GM21528 (cell line): ENCODE results near the gene SYPL1.

ENCODE experiments used
- ATAC-seq: cut with Tn5 transposase; IDR thresholded peaks from one replicate; pipeline ENCODE4 v1.9.1; 2021; ENCODE audit warnings: mild to moderate bottlenecking, moderate library complexity; ENCODE audit not compliant: unreplicated experiment, low FRiP score

Gene SYPL1

DNA sequence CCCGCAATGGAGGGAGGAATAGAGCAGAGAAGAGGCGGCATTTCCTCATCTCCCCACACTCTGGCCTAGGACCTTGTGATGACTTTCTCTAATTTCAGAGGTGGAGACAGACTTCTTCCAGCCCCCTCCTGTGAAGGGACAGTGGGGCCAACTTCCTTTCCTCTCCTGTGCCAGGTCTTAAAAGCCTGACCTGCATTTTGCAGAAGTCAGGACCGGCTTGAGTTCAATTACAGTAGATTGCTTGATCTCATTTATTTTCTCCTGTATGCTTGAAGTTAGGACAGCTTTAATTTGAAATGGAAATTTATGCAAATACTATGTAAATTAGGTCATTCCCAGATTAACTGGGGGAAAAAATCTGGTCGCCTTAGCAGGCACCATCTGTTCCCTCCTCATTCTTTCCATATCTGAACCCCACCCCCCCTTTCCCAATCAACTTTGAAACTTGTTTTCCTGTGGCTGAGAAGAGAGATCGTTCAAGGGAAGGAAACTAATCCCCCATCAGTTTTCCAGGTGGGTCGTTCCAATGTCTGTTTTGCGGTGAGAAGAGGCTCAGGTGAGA, 57.1 kb downstream of the SYPL1 start:
- ATAC-seq = no peak

GRCh38 chr7:106054156-106054910, 57.8 kb downstream of the SYPL1 start:
- ATAC-seq = no peak

DNA sequence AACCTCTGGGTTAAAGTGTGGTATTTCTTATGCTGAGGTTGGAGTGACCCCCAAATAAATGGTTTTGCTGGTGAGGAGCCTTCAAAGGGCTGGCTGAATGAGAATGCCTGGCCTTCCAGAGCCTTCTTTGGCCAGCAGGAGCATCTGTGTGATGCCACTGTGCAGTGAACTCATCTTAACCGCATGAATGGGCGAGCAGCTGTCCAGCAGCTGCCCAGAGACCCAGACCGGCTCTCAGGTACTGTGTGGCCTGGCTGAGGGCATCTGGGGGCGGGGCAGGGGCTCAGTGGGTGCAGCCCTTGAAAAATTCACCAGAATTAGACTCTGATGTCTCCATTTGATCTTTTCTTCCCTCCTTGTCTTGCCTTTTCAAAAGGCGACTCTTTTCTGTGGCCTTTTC, 59.0 kb downstream of the SYPL1 start:
- ATAC-seq = no peak

DNA sequence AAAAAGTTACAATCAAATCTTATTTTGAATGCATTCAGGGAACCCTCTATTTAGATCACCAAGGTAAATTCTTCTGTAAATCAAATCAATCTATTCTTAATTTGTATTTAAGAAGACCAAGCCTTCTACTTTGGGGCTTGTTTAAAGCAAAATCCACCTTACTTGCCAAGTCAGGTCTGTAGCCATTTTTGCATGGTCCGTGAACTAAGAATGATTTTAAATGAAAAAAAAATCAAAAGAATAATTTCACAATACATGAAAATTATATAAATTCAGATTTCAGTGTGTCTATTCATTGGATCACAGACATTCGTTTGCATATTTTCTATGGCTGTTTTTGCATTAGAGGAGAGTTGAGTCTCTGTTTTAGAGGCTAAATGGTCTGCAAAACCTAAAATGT, 59.4 kb downstream of the SYPL1 start:
- ATAC-seq = no peak

GRCh38 chr7:106050746-106051117, 61.4 kb downstream of the SYPL1 start:
- no peak for ATAC-seq

DNA sequence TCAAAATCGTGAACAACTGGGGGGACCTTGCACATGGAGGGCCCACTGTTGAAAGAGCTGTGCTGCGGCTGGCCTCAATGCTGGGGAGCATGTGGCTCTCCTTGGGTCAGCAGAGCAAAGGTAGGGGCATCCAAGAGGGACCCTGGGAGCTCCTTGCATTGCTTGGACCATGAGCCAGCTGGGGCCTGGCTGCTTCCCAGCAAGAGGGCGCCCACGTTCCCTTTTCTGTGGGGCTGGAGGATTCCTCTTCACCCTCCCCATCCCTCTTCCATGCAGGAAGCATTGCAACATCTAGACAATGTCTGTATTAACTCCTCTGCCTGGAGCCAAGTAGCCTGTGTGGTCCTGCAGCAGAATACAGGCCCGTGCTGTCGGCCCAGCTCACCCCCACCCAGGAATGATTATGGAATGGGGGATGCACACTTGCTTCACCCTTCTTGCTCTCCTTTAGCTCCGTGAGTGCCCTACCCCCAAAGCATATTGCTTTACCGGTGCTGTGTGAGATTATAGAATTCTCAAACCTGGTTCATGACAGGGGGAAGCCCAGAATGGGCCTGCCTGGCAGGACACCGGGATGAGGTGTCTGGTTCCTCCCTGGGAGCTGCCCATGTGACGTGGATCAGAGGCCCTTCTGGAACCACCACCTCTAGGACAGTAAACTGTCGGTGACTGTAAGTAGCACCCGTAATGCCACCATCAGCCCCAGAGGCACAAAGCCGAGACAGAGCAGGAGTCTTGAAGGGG, 61.9 kb downstream of the SYPL1 start:
- no peak for ATAC-seq

DNA sequence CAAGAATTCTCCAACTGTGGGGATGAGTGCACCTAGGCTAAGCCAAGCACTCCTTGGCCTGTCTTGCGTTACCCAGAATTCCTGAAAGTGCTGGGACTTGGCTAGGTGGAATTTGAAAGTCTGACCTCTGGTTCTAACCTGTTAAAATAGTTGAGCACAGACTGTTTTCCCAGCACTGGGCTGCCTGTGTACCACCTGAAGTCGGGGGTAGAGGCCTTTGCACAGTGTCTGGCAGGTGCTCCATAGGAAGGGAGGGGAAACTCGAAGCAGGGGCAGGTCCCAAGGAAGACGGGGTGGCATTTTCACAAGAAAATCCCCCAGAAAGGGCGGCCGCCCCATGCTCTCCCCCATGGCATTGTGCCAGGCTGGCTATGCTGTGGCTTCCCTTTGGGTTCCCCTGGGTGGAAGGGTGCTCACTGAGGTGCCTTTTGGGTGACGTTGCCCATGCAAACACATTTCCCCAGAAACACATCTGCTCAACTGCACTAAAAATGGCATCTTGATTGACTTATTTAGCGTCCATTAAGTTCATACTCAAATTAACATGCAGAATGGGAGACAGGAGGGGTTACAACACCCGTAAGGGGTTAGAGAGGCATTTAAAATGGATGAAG, 62.9 kb downstream of the SYPL1 start:
- ATAC-seq = no peak

DNA sequence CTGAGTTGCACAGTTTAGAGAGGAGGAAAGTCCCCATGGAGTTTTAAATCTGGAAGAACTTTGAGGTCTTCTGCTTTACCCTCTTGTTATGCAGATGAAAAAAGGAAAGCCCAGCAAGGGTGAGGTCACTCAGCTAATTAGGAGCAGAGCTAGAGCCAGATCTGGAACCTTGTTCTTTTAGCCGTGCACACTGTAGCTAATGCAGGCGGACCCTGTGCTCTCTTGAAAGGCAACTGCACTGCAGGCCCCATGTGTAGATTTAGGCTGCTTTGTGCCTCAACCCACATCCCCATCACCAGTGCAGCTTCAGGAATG, 63.4 kb downstream of the SYPL1 start:
- no peak for ATAC-seq

DNA sequence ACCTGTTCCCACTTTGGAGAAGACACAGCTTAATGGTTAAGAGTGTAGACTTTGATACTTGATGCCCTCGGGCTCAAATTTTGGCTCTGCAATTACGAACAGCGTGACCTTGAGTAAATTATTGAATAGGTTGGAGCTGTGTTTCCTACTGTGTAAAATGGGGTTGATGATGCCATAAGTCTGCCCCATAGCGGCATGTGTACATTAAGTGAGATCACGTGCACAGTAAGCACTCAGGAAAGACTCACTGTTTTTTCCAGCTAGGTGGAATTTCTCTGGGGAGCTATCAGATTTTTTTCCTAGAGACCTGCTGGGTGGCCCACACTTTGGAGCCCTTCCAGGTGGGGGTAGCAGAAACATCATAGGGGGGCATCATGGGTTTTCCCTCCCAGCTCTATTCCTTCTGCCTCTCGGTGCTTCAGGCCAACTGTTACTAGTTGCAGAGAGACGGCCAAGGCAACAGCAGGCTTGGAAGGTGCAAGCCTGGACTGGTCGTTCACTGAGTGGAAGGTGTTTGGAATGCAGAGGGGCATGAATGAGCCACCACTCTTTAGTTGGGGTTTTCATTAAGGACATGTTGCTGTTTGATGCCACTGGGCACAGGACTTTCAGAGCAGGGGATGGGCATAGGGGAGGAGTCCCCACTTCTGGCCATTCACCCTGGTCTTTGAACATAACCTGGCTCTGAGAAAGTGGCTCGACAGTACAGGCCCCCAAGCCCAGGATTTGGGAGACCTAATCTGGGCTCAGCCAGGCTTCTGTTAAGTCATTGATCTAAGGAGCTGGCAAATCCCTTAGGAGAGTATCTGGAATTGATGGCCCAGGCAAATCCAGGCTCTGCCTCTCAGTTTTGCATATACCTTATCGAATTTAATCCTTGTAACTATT, 64.0 kb downstream of the SYPL1 start:
- ATAC-seq = no peak

DNA sequence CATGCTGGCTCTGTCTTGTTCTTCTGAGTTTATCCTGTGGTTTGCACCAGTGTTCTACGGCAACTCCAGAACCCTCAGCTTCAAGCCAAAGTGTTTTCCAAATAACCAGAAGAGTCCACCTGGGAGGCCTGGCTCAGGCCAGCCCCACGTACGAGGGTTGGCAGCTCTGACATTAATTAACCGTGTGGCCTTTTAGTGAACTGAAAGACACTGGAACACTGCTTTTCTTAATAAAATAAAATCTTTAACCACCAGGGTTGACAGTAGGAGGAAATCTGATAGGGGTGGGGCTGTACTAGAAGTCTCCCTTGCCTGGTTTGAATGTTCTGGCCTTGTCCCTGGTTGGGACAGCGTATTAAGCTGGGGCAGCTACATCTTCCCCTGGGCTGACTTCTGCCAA, 64.9 kb downstream of the SYPL1 start:
- no peak for ATAC-seq

- ATAC-seq = no peak
Measured at GRCh38 chr7:106045586-106045985, 66.5 kb downstream of the SYPL1 start.

DNA sequence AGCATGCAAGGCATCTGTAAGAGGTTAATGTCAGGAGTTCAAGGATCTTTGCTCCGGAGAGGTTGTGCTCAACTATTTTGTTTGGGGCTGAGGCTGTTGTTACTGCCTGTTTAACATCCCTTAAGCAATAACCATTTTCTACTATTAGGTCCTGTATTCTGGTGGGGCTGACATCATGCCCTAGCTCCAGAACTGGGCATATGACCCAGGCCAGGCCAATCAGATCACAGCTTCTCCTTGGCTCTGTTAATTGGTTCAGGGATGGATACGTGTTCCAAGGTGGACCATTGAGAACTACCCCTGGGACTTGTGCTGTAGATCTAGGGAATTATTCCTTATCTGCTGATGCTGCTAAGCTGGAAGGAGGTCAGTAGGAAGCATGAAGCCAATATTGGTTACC, 67.0 kb downstream of the SYPL1 start:
- no peak for ATAC-seq

GRCh38 chr7:106042196-106042611, 69.9 kb downstream of the SYPL1 start:
- ATAC-seq = no peak

DNA sequence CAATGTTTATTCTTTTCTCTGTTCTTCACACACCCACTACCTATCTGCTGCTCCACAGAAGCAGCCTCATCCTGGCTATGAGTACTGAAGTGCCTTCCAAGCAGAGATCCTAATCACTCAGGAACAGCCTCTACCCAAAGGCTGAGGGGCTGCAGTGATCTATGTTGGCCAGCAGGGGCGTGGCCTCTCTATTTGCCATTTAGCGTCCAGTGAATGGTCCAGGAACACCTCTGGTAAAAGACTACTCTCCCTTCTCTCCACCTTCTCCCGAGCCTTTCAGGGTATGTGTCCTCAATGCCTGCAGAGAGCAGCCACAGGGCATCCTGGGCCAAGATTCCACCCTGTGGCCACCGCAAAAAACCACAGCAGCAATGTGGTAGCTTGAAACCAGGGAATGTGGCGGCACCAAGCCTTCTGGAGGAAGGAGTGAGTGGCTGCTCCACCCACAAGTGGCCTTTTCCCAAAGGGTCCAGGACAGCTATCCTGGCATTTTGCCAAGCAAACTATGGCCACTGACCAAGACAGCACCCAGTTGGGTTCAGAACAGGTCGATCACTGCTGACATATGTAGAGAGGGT, 70.9 kb downstream of the SYPL1 start:
- ATAC-seq = no peak
